ENCODE results near the gene CHCHD6.

Gene CHCHD6

GRCh38 chr3:126968391-126969390, 264.7 kb downstream of the CHCHD6 start:
- DNase-seq (ENCODE audit: low spot score), result no peak
- TF ChIP-seq CTCF (IDR thresholded peaks at IDR 0.05; ENCODE audit: extremely low read depth, missing control alignments), result no peak

GRCh38 chr3:126969586-126969985, 265.5 kb downstream of the CHCHD6 start:
- TF ChIP-seq CTCF (IDR thresholded peaks at IDR 0.05; ENCODE audit: extremely low read depth, missing control alignments), result no peak
- no peak for DNase-seq (ENCODE audit: low spot score)

- DNase-seq (ENCODE audit: low spot score), result no peak
- TF ChIP-seq CTCF (IDR thresholded peaks at IDR 0.05; ENCODE audit: extremely low read depth, missing control alignments), result no peak
Measured at GRCh38 chr3:126970101-126970500, 266.1 kb downstream of the CHCHD6 start.

- no peak for DNase-seq (ENCODE audit: low spot score)
- no peak for TF ChIP-seq CTCF (IDR thresholded peaks at IDR 0.05; ENCODE audit: extremely low read depth, missing control alignments)
Measured at GRCh38 chr3:126970921-126971320, 266.9 kb downstream of the CHCHD6 start.

- no peak for DNase-seq (ENCODE audit: low spot score)
- TF ChIP-seq CTCF (IDR thresholded peaks at IDR 0.05; ENCODE audit: extremely low read depth, missing control alignments), result no peak
Measured at GRCh38 chr3:126971891-126972351, 267.9 kb downstream of the CHCHD6 start.

- TF ChIP-seq CTCF (IDR thresholded peaks at IDR 0.05; ENCODE audit: extremely low read depth, missing control alignments), result no peak
- DNase-seq (ENCODE audit: low spot score), result no peak
Measured at GRCh38 chr3:126972866-126973265, 268.8 kb downstream of the CHCHD6 start.

GRCh38 chr3:126973814-126974213, 269.8 kb downstream of the CHCHD6 start:
- TF ChIP-seq CTCF (IDR thresholded peaks at IDR 0.05; ENCODE audit: extremely low read depth, missing control alignments), result no peak
- no peak for DNase-seq (ENCODE audit: low spot score)

Data from GM20000 (cell line).